GM23338 (cell line): ENCODE results near the gene GRWD1. TPM values are rescaled to one million over a fixed set of nuclear protein-coding genes. Genes with fewer than 3 reads are reported as not detected.

Experiments
- ATAC-seq: fragments of 200-7000 bp; cut with Tn5 transposase; 3 replicates; pipeline ENCODE4 v1.9.1; 2020
- DNase-seq: peaks from one replicate; pipeline ENCODE4 v3.0.0-alpha.2; 2015; ENCODE audit warnings: low spot score
- H2AFZ ChIP-seq: fragments of 200-600 bp; sonication (generic); 2 replicates; pipeline ENCODE4 v1.8.0; 2016; ENCODE audit warnings: antibody characterized with exemption, mild to moderate bottlenecking, moderate library complexity
- H3F3A ChIP-seq: fragments of 200-600 bp; sonication (generic); replicated peaks from 2 replicates; pipeline ENCODE4 v1.8.0; 2017; ENCODE audit warnings: antibody characterized with exemption, mixed run types, low read depth
- H3K27ac ChIP-seq: fragments of 200-600 bp; sonication (generic); 2 replicates; pipeline ENCODE4 v1.6.1; 2016; ENCODE audit warnings: low read depth
- H3K27me3 ChIP-seq: fragments of 200-600 bp; sonication (generic); 2 replicates; pipeline ENCODE4 v1.8.0; 2016; ENCODE audit warnings: mild to moderate bottlenecking, mixed run types, moderate library complexity; ENCODE audit not compliant: insufficient read depth
- H3K36me3 ChIP-seq: fragments of 200-600 bp; sonication (generic); 2 replicates; pipeline ENCODE4 v1.8.0; 2016; ENCODE audit warnings: mild to moderate bottlenecking; ENCODE audit not compliant: insufficient read depth
- H3K4me1 ChIP-seq: fragments of 200-600 bp; sonication (generic); 2 replicates; pipeline ENCODE4 v1.8.0; 2016; ENCODE audit warnings: mild to moderate bottlenecking, moderate library complexity; ENCODE audit not compliant: insufficient read depth
- H3K4me2 ChIP-seq: fragments of 200-600 bp; sonication (generic); 2 replicates; pipeline ENCODE4 v1.7.1; 2017; ENCODE audit warnings: mixed run types
- H3K4me3 ChIP-seq: fragments of 200-600 bp; sonication (generic); 2 replicates; pipeline ENCODE4 v1.6.1; 2016; ENCODE audit warnings: mixed run types
- H3K79me2 ChIP-seq: fragments of 200-600 bp; sonication (generic); replicated peaks from 2 replicates; pipeline ENCODE4 v1.8.0; 2017; ENCODE audit warnings: mild to moderate bottlenecking; ENCODE audit not compliant: insufficient read depth
- H3K9me2 ChIP-seq: fragments of 200-600 bp; sonication (generic); 2 replicates; pipeline ENCODE4 v1.8.0; 2017; ENCODE audit not compliant: insufficient read depth
- H4K20me1 ChIP-seq: fragments of 200-600 bp; sonication (generic); replicated peaks from 2 replicates; pipeline ENCODE4 v1.8.0; 2017; ENCODE audit warnings: mild to moderate bottlenecking; ENCODE audit not compliant: insufficient read depth
- H3K27ac Mint-ChIP-seq: 2 replicates; pipeline ENCODE4 v1.8.0; 2020; ENCODE audit warnings: inconsistent platforms, mild to moderate bottlenecking, moderate library complexity, mixed read lengths
- H3K27me3 Mint-ChIP-seq: 3 replicates; pipeline ENCODE4 v1.8.0; 2022; ENCODE audit warnings: low read depth, mild to moderate bottlenecking, moderate library complexity, mixed read lengths, inconsistent platforms; ENCODE audit not compliant: insufficient read depth, poor library complexity
- H3K36me3 Mint-ChIP-seq: 3 replicates; pipeline ENCODE4 v1.8.0; 2021; ENCODE audit warnings: low read depth, mild to moderate bottlenecking, inconsistent platforms, moderate library complexity, mixed read lengths
- H3K4me1 Mint-ChIP-seq: 3 replicates; pipeline ENCODE4 v1.8.0; 2020; ENCODE audit warnings: mild to moderate bottlenecking, inconsistent platforms, mixed read lengths
- H3K4me3 Mint-ChIP-seq: 3 replicates; pipeline ENCODE4 v1.8.0; 2021; ENCODE audit warnings: moderate library complexity, mild to moderate bottlenecking, inconsistent platforms, mixed read lengths
- H3K9me3 Mint-ChIP-seq: 3 replicates; pipeline ENCODE4 v1.8.0; 2020; ENCODE audit warnings: moderate library complexity, mild to moderate bottlenecking, inconsistent platforms, mixed read lengths
- CREB1 ChIP-seq: fragments of 250-450 bp; sonication (Bioruptor Pico); IDR thresholded peaks from 2 replicates; pipeline ENCODE4 v1.5.0; 2020; ENCODE audit warnings: low read depth, mild to moderate bottlenecking, moderate library complexity
- EZH2 ChIP-seq: fragments of 200-600 bp; sonication (generic); IDR thresholded peaks from one replicate; pipeline ENCODE4 v1.8.0; 2017; ENCODE audit warnings: antibody characterized with exemption, mild to moderate bottlenecking, low read depth; ENCODE audit not compliant: unreplicated experiment
- EZH2phosphoT487 ChIP-seq: fragments of 200-600 bp; sonication (generic); IDR thresholded peaks from one replicate; pipeline ENCODE4 v1.8.1; 2018; ENCODE audit warnings: antibody characterized with exemption; ENCODE audit not compliant: unreplicated experiment
- JUNB ChIP-seq: IDR thresholded peaks from one replicate; pipeline ENCODE4 v1.6.1; 2016; ENCODE audit warnings: antibody characterized with exemption; ENCODE audit not compliant: unreplicated experiment
- NANOG ChIP-seq: IDR thresholded peaks from 2 replicates; pipeline ENCODE4 v1.6.1; 2016; ENCODE audit warnings: antibody characterized with exemption, borderline replicate concordance
- POLR2AphosphoS5 ChIP-seq: IDR thresholded peaks from 2 replicates; pipeline ENCODE4 v1.6.1; 2016; ENCODE audit warnings: antibody characterized with exemption, low read depth
- REST ChIP-seq: IDR thresholded peaks from one replicate; pipeline ENCODE4 v1.6.1; 2018; ENCODE audit warnings: antibody characterized with exemption; ENCODE audit not compliant: unreplicated experiment
- STAT1 ChIP-seq: IDR thresholded peaks from one replicate; pipeline ENCODE4 v1.6.1; 2016; ENCODE audit warnings: antibody characterized with exemption; ENCODE audit not compliant: unreplicated experiment
- ZNF114 ChIP-seq: fragments of 250-450 bp; sonication (Bioruptor Pico); IDR thresholded peaks from 2 replicates; pipeline ENCODE4 v1.5.0; 2020; ENCODE audit warnings: mild to moderate bottlenecking, moderate library complexity
- ZNF331 ChIP-seq: fragments of 250-450 bp; sonication (Bioruptor Pico); IDR thresholded peaks from 2 replicates; pipeline ENCODE4 v1.5.0; 2020; ENCODE audit warnings: low read depth, mild to moderate bottlenecking, moderate library complexity
- polyA plus RNA-seq: library from polyadenylated mRNA; unstranded; fragments of >200 nt; fragmentation: Nextera tagmentation; extraction: Ambion mirVana; gene quantifications from 2 replicates; pipeline ENCODE4 v1.2.1, GENCODE V29; 2016
- total RNA-seq: library from RNA; depleted of rRNA; stranded (reverse); fragments of >200 nt; shearing (Covaris generic); gene quantifications from 2 replicates; pipeline ENCODE4 v1.2.3, GENCODE V29; 2014
- TF ChIP-seq, protein P1 (sequence below), 2 experiments: fragments of 200-600 bp in 1 of 2; sonication (generic) in 1 of 2; conservative IDR thresholded peaks; 2 replicates each; pipeline versions ENCODE4 v1.5.1 to v1.6.1; 2016 to 2017; ENCODE audit warnings: antibody characterized with exemption in 2 of 2, low read depth in 2 of 2, mild to moderate bottlenecking in 2 of 2, moderate library complexity in 1 of 2
- TF ChIP-seq, protein P2 (sequence below): IDR thresholded peaks from 2 replicates; pipeline ENCODE4 v1.6.1; 2016; ENCODE audit warnings: antibody characterized with exemption

The GRWD1 gene
- total and polyA plus RNA-seq, 2 experiments from 2014 or later, result 23.2 to 58.0 TPM

GRCh38 chr19:48450441-48450840 is 4.7 kb downstream of the GRWD1 start:
- no peak for DNase-seq
- peaks cover 29% of the 10 kb centered on the region for H3K36me3 ChIP-seq
- no peak overlapping the region for H2AFZ ChIP-seq
- peaks cover 3% of the 10 kb centered on the region; the same call in 1 of the 2 replicates for H3K4me1 ChIP-seq
- no peak for ATAC-seq
- Mint-ChIP-seq H3K4me3 (no peak overlapping the region), H3K27ac (no peak overlapping the region), H3K9me3 (no peaks in the 10 kb centered on the region; the same call in 2 of the 3 replicates), H3K27me3 (no peaks in the 10 kb centered on the region), H3K36me3 (peaks cover 84% of the 10 kb centered on the region), H3K4me1 (0 out of 3 replicates have a peak, but pooled peaks cover 2% of the 10 kb centered on the region)
- TF ChIP-seq CREB1 (CRISPR knock-in tag), result no peak
- no peak overlapping the region for H3K4me2 ChIP-seq
- peaks cover 27% of the 10 kb centered on the region for H3K79me2 ChIP-seq
- H3K4me3 ChIP-seq, result no peak overlapping the region
- H4K20me1 ChIP-seq, result peaks cover 17% of the 10 kb centered on the region
- H3K27ac ChIP-seq, result no peak overlapping the region
- peaks cover 25% of the 10 kb centered on the region for H3F3A ChIP-seq
- H3K9me2 ChIP-seq, result no peaks in the 10 kb centered on the region
- no peaks in the 10 kb centered on the region for H3K27me3 ChIP-seq

GRCh38 chr19:48450863-48451262 is 5.1 kb downstream of the GRWD1 start:
- no peaks in the 10 kb centered on the region for H3K27me3 Mint-ChIP-seq
- 0 out of 3 replicates have a peak, but pooled peaks cover 2% of the 10 kb centered on the region for H3K4me1 Mint-ChIP-seq
- peaks cover 17% of the 10 kb centered on the region for H4K20me1 ChIP-seq
- ATAC-seq (no peak), DNase-seq (no peak)
- H3K36me3 ChIP-seq, result peaks cover 29% of the 10 kb centered on the region
- no peak overlapping the region for H3K27ac ChIP-seq
- no peaks in the 10 kb centered on the region; the same call in 2 of the 3 replicates for H3K9me3 Mint-ChIP-seq
- H3K79me2 ChIP-seq, result peaks cover 27% of the 10 kb centered on the region
- H3K27me3 ChIP-seq, result no peaks in the 10 kb centered on the region
- peaks cover 85% of the 10 kb centered on the region for H3K36me3 Mint-ChIP-seq
- H3K4me3 Mint-ChIP-seq, result no peak overlapping the region
- H3K4me1 ChIP-seq, result peaks cover 3% of the 10 kb centered on the region; the same call in 1 of the 2 replicates
- H3K27ac Mint-ChIP-seq, result no peak overlapping the region
- peaks cover 25% of the 10 kb centered on the region for H3F3A ChIP-seq
- H2AFZ ChIP-seq, result no peak overlapping the region
- no peak overlapping the region for H3K4me2 ChIP-seq
- no peaks in the 10 kb centered on the region for H3K9me2 ChIP-seq
- H3K4me3 ChIP-seq, result no peak overlapping the region
- TF ChIP-seq ZNF331 (CRISPR knock-in tag) (no peak), POLR2AphosphoS5 (no peak), CREB1 (CRISPR knock-in tag) (no peak), STAT1 (no peak), NANOG (no peak), EZH2 (no peak), JUNB (no peak), ZNF114 (CRISPR knock-in tag) (no peak), EZH2phosphoT487 (no peak), REST (no peak)
- TF ChIP-seq, protein P1, sequence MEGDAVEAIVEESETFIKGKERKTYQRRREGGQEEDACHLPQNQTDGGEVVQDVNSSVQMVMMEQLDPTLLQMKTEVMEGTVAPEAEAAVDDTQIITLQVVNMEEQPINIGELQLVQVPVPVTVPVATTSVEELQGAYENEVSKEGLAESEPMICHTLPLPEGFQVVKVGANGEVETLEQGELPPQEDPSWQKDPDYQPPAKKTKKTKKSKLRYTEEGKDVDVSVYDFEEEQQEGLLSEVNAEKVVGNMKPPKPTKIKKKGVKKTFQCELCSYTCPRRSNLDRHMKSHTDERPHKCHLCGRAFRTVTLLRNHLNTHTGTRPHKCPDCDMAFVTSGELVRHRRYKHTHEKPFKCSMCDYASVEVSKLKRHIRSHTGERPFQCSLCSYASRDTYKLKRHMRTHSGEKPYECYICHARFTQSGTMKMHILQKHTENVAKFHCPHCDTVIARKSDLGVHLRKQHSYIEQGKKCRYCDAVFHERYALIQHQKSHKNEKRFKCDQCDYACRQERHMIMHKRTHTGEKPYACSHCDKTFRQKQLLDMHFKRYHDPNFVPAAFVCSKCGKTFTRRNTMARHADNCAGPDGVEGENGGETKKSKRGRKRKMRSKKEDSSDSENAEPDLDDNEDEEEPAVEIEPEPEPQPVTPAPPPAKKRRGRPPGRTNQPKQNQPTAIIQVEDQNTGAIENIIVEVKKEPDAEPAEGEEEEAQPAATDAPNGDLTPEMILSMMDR (conservative IDR thresholded peaks at IDR 0.05; ENCODE audit: low read depth in 2 of 2), result no peak
- TF ChIP-seq, protein P2, sequence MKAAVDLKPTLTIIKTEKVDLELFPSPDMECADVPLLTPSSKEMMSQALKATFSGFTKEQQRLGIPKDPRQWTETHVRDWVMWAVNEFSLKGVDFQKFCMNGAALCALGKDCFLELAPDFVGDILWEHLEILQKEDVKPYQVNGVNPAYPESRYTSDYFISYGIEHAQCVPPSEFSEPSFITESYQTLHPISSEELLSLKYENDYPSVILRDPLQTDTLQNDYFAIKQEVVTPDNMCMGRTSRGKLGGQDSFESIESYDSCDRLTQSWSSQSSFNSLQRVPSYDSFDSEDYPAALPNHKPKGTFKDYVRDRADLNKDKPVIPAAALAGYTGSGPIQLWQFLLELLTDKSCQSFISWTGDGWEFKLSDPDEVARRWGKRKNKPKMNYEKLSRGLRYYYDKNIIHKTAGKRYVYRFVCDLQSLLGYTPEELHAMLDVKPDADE, result no peak
